ENCODE data around the gene LMBR1. TPM values are rescaled to one million over a fixed set of nuclear protein-coding genes. Genes with fewer than 3 reads are reported as not detected.

LMBR1 gene
- polyA plus RNA-seq, 1 donor from 2014 or later = 68.9 TPM

- Histone ChIP-seq H3K36me3 (ENCODE audit: insufficient read depth, low read length) (no peaks in the 10 kb centered on the region), H3F3A (ENCODE audit: insufficient read depth, low read length, poor library complexity, severe bottlenecking) (no peaks in the 10 kb centered on the region), H3K9me3 (ENCODE audit: low read length) (no peaks in the 10 kb centered on the region), H3K79me2 (replicated peaks; ENCODE audit: insufficient read depth, low read length) (no peaks in the 10 kb centered on the region), H3K4me3 (ENCODE audit: low read length) (no peak overlapping the region), H2AFZ (ENCODE audit: low read depth, low read length) (no peak overlapping the region), H4K20me1 (ENCODE audit: insufficient read depth) (no peaks in the 10 kb centered on the region), H3K9ac (ENCODE audit: low read length) (no peak overlapping the region), H3K27ac (ENCODE audit: low read length) (no peak overlapping the region), H3K4me2 (ENCODE audit: low read length) (no peak overlapping the region), H3K9me2 (ENCODE audit: insufficient read depth, low read length) (no peaks in the 10 kb centered on the region), H3K27me3 (ENCODE audit: insufficient read depth, low read depth, low read length) (no peaks in the 10 kb centered on the region)
- TF ChIP-seq EZH2 (IDR thresholded peaks at IDR 0.05; ENCODE audit: borderline replicate concordance, insufficient read depth, low read length, poor library complexity, severe bottlenecking) (no peak), MXI1 (conservative IDR thresholded peaks at IDR 0.05; ENCODE audit: poor library complexity, severe bottlenecking) (no peak), SMC3 (conservative IDR thresholded peaks at IDR 0.05; ENCODE audit: poor library complexity) (no peak), POLR2AphosphoS5 (IDR thresholded peaks at IDR 0.05) (no peak), RAD21 (conservative IDR thresholded peaks at IDR 0.05) (no peak), EP300 (conservative IDR thresholded peaks at IDR 0.05; ENCODE audit: poor library complexity, severe bottlenecking) (no peak), TAF1 (IDR thresholded peaks at IDR 0.05; ENCODE audit: low read depth) (no peak), REST (IDR thresholded peaks at IDR 0.05; ENCODE audit: borderline replicate concordance) (no peak), CTCF (IDR thresholded peaks at IDR 0.05; ENCODE audit: poor library complexity, severe bottlenecking) (no peak)
Measured at GRCh38 chr7:156802214-156802613, 90.8 kb downstream of the LMBR1 start.

GRCh38 chr7:156795415-156795814, 97.6 kb downstream of the LMBR1 start:
- no peak overlapping the region for H3K4me2 ChIP-seq (ENCODE audit: low read length)
- H3K9ac ChIP-seq (ENCODE audit: low read length) = no peak overlapping the region
- no peaks in the 10 kb centered on the region for H3K9me3 ChIP-seq (ENCODE audit: low read length)
- no peak overlapping the region for H3K27ac ChIP-seq (ENCODE audit: low read length)
- no peaks in the 10 kb centered on the region for H3K9me2 ChIP-seq (ENCODE audit: insufficient read depth, low read length)
- H2AFZ ChIP-seq (ENCODE audit: low read depth, low read length) = no peak overlapping the region
- no peak for TF ChIP-seq EZH2 (IDR thresholded peaks at IDR 0.05; ENCODE audit: borderline replicate concordance, insufficient read depth, low read length, poor library complexity, severe bottlenecking)
- TF ChIP-seq CTCF (IDR thresholded peaks at IDR 0.05; ENCODE audit: poor library complexity, severe bottlenecking) = no peak
- TF ChIP-seq RAD21 (conservative IDR thresholded peaks at IDR 0.05) = no peak
- no peak for TF ChIP-seq REST (IDR thresholded peaks at IDR 0.05; ENCODE audit: borderline replicate concordance)
- no peak for TF ChIP-seq MXI1 (conservative IDR thresholded peaks at IDR 0.05; ENCODE audit: poor library complexity, severe bottlenecking)
- TF ChIP-seq SMC3 (conservative IDR thresholded peaks at IDR 0.05; ENCODE audit: poor library complexity) = no peak
- TF ChIP-seq EP300 (conservative IDR thresholded peaks at IDR 0.05; ENCODE audit: poor library complexity, severe bottlenecking) = no peak
- TF ChIP-seq POLR2AphosphoS5 (IDR thresholded peaks at IDR 0.05) = no peak
- no peak for TF ChIP-seq TAF1 (IDR thresholded peaks at IDR 0.05; ENCODE audit: low read depth)
- H3K79me2 ChIP-seq (replicated peaks; ENCODE audit: insufficient read depth, low read length) = no peaks in the 10 kb centered on the region
- no peaks in the 10 kb centered on the region for H4K20me1 ChIP-seq (ENCODE audit: insufficient read depth)
- no peaks in the 10 kb centered on the region for H3K36me3 ChIP-seq (ENCODE audit: insufficient read depth, low read length)
- no peak overlapping the region for H3K4me3 ChIP-seq (ENCODE audit: low read length)
- no peaks in the 10 kb centered on the region for H3F3A ChIP-seq (ENCODE audit: insufficient read depth, low read length, poor library complexity, severe bottlenecking)
- H3K27me3 ChIP-seq (ENCODE audit: insufficient read depth, low read depth, low read length) = no peaks in the 10 kb centered on the region
